ENCODE measurements around the gene HOXA6. TPM values are rescaled to one million over a fixed set of nuclear protein-coding genes. Genes with fewer than 3 reads are reported as not detected.
A peak's percentile ranks its signal among the peaks of the same experiment; 100 is the strongest.

Gene HOXA6
- polyA plus RNA-seq, 2 of the 4 experiments (the other 2 are of a cell fraction), result 0.90 to 2.1 TPM

DNA sequence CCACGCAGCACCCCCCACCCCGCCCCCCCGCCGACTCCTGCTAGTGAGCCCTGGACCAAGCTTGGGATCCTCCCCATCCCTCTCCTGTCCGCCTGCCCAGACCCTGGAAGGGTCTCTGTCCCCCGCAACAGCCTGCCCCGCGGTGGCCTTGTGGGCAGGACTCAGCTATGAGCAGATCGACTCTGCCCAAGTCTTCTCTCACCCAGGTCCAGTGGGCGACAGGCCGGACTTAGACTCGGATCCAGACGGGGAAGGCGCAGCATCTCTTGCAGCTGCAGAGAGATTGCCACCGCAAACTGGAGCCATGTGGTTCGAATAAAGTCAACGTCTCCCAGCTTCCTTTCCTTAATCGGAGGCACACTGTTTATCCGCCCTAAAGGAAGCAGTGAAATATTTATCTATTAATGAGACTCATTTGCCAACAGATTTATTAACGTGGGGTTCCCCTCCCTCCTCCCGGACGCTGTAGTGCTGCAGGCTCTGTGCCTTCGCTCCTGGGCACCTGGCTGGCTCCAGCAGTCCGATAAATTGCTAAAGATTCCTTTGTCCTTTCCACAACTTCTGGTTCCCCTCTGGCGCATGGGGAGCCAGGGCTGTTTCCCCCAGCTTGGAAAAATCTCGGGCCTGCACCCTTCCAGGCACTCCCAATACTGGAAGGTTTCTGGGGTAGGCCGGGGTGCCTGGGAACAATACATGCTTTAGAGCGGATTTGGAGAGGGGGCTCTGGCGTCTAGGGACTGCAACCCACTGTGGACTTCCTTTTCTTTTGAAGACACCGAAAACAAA, 9.5 kb upstream of the HOXA6 start:
- no peak for ATAC-seq
- FAIRE-seq, result no peak
- no peaks in the 10 kb centered on the region for H3K9me3 ChIP-seq
- POLR2A ChIA-PET, result interaction anchor here (0.8 to 1.2 kb wide), 7 partner anchors 14 to 782 kb away, joined by 3 to 7 read pairs (median 3); partner anchors contain the start of genes HOXA11 and HOXA5
- H3K4me3 ChIP-seq, result peak overlapping the region; percentile 51
- H3K4me1 ChIP-seq, result 0 out of 3 replicates have a peak, but pooled peaks cover 3% of the 10 kb centered on the region
- CTCF ChIA-PET, result interaction anchor here (0.7 to 3.5 kb wide), 9 partner anchors 8 to 792 kb away, joined by 3 to 32 read pairs (median 3); partner anchors contain the start of genes HOXA5 and HOXA6
- H3K4me2 ChIP-seq, result peak overlapping the region; percentile 73
- WGBS (ENCODE audit: missing lambda C conversion rate), result 92% methylated on average over 23 of the region's 30 CpGs
- DNase-seq (ENCODE audit: low read depth in 1 of 2, low spot score in 1 of 2), result no peak
- peak overlapping the region; percentile 74 to 85 for H3K27ac ChIP-seq
- TF ChIP-seq ZFP36 (IDR thresholded peaks at IDR 0.05; ENCODE audit: borderline replicate concordance, partially characterized antibody), result no peak
- no peak for TF ChIP-seq HOXB13 (CRISPR knock-in tag; IDR thresholded peaks at IDR 0.05; ENCODE audit: low read depth)
- no peak for TF ChIP-seq CBX8 (IDR thresholded peaks at IDR 0.05)
- TF ChIP-seq, protein P1, sequence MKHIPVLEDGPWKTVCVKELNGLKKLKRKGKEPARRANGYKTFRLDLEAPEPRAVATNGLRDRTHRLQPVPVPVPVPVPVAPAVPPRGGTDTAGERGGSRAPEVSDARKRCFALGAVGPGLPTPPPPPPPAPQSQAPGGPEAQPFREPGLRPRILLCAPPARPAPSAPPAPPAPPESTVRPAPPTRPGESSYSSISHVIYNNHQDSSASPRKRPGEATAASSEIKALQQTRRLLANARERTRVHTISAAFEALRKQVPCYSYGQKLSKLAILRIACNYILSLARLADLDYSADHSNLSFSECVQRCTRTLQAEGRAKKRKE (CRISPR knock-in tag; IDR thresholded peaks at IDR 0.05; ENCODE audit: low read depth), result no peak
- TF ChIP-seq, protein P2, sequence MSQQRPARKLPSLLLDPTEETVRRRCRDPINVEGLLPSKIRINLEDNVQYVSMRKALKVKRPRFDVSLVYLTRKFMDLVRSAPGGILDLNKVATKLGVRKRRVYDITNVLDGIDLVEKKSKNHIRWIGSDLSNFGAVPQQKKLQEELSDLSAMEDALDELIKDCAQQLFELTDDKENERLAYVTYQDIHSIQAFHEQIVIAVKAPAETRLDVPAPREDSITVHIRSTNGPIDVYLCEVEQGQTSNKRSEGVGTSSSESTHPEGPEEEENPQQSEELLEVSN (IDR thresholded peaks at IDR 0.05; ENCODE audit: borderline replicate concordance, low read depth), result no peak
- no peak for TF ChIP-seq ESRRA (IDR thresholded peaks at IDR 0.05; ENCODE audit: borderline replicate concordance, low read length)
- no peak for TF ChIP-seq KDM5A (IDR thresholded peaks at IDR 0.05)
- TF ChIP-seq EHMT2 (IDR thresholded peaks at IDR 0.05; ENCODE audit: low read depth), result no peak

DNA sequence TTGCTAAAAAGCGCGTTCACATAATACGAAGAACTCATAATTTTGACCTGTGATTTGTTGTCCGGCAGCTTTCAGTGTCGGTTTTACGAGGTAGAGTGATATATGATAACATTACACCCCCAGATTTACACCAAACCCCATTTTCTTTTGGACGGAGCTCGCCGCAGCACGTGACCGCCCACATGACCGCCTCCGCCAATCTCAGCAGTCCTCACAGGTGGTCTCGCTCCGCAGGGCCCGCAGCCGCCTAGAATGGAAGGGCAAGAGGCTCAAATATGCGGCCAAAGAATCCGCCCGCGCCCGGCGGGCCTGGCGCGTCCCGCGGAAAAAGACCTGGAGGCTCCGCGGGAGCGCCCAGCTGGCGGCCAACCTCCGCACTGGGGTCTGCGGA, 8.9 kb upstream of the HOXA6 start, which contains the start of gene HOXA7:
TSS of gene HOXA7 (minus strand) at position 168 of the 391 bp plus-strand sequence. CDS start at position 38, 130 bp downstream.
- WGBS (ENCODE audit: missing lambda C conversion rate), result 50% methylated on average over 24 of the region's 33 CpGs
- DNase-seq (ENCODE audit: low read depth in 1 of 2, low spot score in 1 of 2) (peak; percentile 73), FAIRE-seq (no peak), ATAC-seq (peak; percentile 35 to 73; a peak in 3 of 6 replicates)
- Histone ChIP-seq H3K4me3 (peak within 1 kb of the TSS; percentile 51), H3K27ac (peak within 1 kb of the TSS; percentile 74 to 85), H3K4me2 (peak within 1 kb of the TSS; percentile 73), H3K9me3 (no peaks in the 10 kb centered on the region), H3K4me1 (0 out of 3 replicates have a peak, but pooled peaks cover 3% of the 10 kb centered on the region)
- ChIA-PET CTCF (interaction anchor here (0.7 to 3.5 kb wide), 7 partner anchors 7 to 791 kb away, joined by 3 to 32 read pairs (median 5); partner anchors contain the start of genes HOXA5 and HOXA6), POLR2A (interaction anchor here (0.8 to 1.2 kb wide), 7 partner anchors 13 to 781 kb away, joined by 3 to 7 read pairs (median 3); partner anchors contain the start of genes HOXA11 and HOXA5)
- TF ChIP-seq NFE2L2 (conservative IDR thresholded peaks at IDR 0.05; ENCODE audit: low read length) (no peak), RNF2 (IDR thresholded peaks at IDR 0.05; ENCODE audit: borderline replicate concordance, low read depth) (no peak), TFCP2L1 (CRISPR knock-in tag; IDR thresholded peaks at IDR 0.05) (no peak), EHMT2 (IDR thresholded peaks at IDR 0.05; ENCODE audit: low read depth) (no peak), EP300 (IDR thresholded peaks at IDR 0.05) (no peak), CHD4 (IDR thresholded peaks at IDR 0.05; ENCODE audit: borderline replicate concordance) (no peak), SREBF2 (IDR thresholded peaks at IDR 0.05) (no peak), ESRRA (IDR thresholded peaks at IDR 0.05; ENCODE audit: borderline replicate concordance, low read length) (no peak), CHD2 (IDR thresholded peaks at IDR 0.05; ENCODE audit: low read length, partially characterized antibody) (no peak), ZFP36 (IDR thresholded peaks at IDR 0.05; ENCODE audit: borderline replicate concordance, partially characterized antibody) (no peak), CBX8 (IDR thresholded peaks at IDR 0.05) (no peak), NPAS2 (CRISPR knock-in tag; IDR thresholded peaks at IDR 0.05; ENCODE audit: borderline replicate concordance) (no peak), MAFK (IDR thresholded peaks at IDR 0.05; ENCODE audit: partially characterized antibody) (no peak), NR3C1 (IDR thresholded peaks at IDR 0.05) (no peak)
- TF ChIP-seq, protein P3, sequence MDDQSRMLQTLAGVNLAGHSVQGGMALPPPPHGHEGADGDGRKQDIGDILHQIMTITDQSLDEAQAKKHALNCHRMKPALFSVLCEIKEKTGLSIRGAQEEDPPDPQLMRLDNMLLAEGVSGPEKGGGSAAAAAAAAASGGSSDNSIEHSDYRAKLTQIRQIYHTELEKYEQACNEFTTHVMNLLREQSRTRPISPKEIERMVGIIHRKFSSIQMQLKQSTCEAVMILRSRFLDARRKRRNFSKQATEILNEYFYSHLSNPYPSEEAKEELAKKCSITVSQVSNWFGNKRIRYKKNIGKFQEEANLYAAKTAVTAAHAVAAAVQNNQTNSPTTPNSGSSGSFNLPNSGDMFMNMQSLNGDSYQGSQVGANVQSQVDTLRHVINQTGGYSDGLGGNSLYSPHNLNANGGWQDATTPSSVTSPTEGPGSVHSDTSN (IDR thresholded peaks at IDR 0.05), result no peak
- TF ChIP-seq, protein P2 (IDR thresholded peaks at IDR 0.05; ENCODE audit: borderline replicate concordance, low read depth), result no peak
- TF ChIP-seq, protein P4, sequence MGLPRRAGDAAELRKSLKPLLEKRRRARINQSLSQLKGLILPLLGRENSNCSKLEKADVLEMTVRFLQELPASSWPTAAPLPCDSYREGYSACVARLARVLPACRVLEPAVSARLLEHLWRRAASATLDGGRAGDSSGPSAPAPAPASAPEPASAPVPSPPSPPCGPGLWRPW (IDR thresholded peaks at IDR 0.05), result no peak
- TF ChIP-seq, protein P5, sequence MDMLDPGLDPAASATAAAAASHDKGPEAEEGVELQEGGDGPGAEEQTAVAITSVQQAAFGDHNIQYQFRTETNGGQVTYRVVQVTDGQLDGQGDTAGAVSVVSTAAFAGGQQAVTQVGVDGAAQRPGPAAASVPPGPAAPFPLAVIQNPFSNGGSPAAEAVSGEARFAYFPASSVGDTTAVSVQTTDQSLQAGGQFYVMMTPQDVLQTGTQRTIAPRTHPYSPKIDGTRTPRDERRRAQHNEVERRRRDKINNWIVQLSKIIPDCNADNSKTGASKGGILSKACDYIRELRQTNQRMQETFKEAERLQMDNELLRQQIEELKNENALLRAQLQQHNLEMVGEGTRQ (IDR thresholded peaks at IDR 0.05), result peak; percentile 98
- TF ChIP-seq, protein P6, sequence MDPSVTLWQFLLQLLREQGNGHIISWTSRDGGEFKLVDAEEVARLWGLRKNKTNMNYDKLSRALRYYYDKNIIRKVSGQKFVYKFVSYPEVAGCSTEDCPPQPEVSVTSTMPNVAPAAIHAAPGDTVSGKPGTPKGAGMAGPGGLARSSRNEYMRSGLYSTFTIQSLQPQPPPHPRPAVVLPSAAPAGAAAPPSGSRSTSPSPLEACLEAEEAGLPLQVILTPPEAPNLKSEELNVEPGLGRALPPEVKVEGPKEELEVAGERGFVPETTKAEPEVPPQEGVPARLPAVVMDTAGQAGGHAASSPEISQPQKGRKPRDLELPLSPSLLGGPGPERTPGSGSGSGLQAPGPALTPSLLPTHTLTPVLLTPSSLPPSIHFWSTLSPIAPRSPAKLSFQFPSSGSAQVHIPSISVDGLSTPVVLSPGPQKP (IDR thresholded peaks at IDR 0.05; ENCODE audit: low read depth, low read length), result no peak
- TF ChIP-seq, protein P7, sequence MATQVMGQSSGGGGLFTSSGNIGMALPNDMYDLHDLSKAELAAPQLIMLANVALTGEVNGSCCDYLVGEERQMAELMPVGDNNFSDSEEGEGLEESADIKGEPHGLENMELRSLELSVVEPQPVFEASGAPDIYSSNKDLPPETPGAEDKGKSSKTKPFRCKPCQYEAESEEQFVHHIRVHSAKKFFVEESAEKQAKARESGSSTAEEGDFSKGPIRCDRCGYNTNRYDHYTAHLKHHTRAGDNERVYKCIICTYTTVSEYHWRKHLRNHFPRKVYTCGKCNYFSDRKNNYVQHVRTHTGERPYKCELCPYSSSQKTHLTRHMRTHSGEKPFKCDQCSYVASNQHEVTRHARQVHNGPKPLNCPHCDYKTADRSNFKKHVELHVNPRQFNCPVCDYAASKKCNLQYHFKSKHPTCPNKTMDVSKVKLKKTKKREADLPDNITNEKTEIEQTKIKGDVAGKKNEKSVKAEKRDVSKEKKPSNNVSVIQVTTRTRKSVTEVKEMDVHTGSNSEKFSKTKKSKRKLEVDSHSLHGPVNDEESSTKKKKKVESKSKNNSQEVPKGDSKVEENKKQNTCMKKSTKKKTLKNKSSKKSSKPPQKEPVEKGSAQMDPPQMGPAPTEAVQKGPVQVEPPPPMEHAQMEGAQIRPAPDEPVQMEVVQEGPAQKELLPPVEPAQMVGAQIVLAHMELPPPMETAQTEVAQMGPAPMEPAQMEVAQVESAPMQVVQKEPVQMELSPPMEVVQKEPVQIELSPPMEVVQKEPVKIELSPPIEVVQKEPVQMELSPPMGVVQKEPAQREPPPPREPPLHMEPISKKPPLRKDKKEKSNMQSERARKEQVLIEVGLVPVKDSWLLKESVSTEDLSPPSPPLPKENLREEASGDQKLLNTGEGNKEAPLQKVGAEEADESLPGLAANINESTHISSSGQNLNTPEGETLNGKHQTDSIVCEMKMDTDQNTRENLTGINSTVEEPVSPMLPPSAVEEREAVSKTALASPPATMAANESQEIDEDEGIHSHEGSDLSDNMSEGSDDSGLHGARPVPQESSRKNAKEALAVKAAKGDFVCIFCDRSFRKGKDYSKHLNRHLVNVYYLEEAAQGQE (IDR thresholded peaks at IDR 0.05), result no peak
- TF ChIP-seq, protein P8, sequence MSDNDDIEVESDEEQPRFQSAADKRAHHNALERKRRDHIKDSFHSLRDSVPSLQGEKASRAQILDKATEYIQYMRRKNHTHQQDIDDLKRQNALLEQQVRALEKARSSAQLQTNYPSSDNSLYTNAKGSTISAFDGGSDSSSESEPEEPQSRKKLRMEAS (IDR thresholded peaks at IDR 0.05), result peak; percentile 35; the same call in 1 of the 2 replicates
